Colonic mucosa (tissue), 4 donors: ENCODE measurements around the gene PTGR1. TPM values are rescaled to one million over a fixed set of nuclear protein-coding genes. Genes with fewer than 3 reads are reported as not detected.

Source experiments
- DNase-seq: peaks from one replicate; pipeline ENCODE4 v3.0.0-alpha.2; 2020
- H3K27ac ChIP-seq: fragments of 200-600 bp; one replicate; pipeline ENCODE4 v1.8.0; 2021
- H3K27me3 ChIP-seq: fragments of 200-600 bp; one replicate; pipeline ENCODE4 v1.8.0; 2021
- H3K36me3 ChIP-seq: fragments of 200-600 bp; one replicate; pipeline ENCODE4 v1.8.0; 2021
- H3K4me1 ChIP-seq: fragments of 200-600 bp; one replicate; pipeline ENCODE4 v1.8.0; 2021; ENCODE audit warnings: mild to moderate bottlenecking
- H3K4me3 ChIP-seq: fragments of 200-600 bp; one replicate; pipeline ENCODE4 v1.8.0; 2021
- H3K9ac ChIP-seq, 2 donors: one replicate each; pipeline ENCODE4 v1.7.0; 2013; ENCODE audit warnings: control low read depth in 2 of 2, low read depth in 2 of 2, low read length in 2 of 2
- H3K9me3 ChIP-seq: fragments of 200-600 bp; one replicate; pipeline ENCODE4 v1.8.0; 2021
- intact Hi-C: fragments of 100-400 bp; cut with DNase I; formaldehyde crosslinking; loops from one replicate; pipeline ENCODE4 v1.14.1; 2022
- total RNA-seq, 2 donors: library from RNA; stranded (reverse); fragmentation: NEBNext Ultra II Directional in 1 of 2; extraction: Animal tissue kit (Norgen Biotek cat#: 25700) in 1 of 2; gene quantifications; one replicate each; pipeline ENCODE4 v1.2.1, GENCODE V29; 2021
- TF ChIP-seq, protein P1 (sequence below): fragments of 200-600 bp; IDR thresholded peaks from one replicate; pipeline ENCODE4 v1.8.0; 2022; ENCODE audit warnings: antibody characterized with exemption, mild to moderate bottlenecking
- donor health status: healthy.
- donor health status: DM: no; HTN: no; CAD: no.
- donor health status: DM: no; HTN: no; CAD: no.

PTGR1 gene
- total RNA-seq, 2 donors from 2014 or later, result 55.6 to 85.3 TPM

DNA sequence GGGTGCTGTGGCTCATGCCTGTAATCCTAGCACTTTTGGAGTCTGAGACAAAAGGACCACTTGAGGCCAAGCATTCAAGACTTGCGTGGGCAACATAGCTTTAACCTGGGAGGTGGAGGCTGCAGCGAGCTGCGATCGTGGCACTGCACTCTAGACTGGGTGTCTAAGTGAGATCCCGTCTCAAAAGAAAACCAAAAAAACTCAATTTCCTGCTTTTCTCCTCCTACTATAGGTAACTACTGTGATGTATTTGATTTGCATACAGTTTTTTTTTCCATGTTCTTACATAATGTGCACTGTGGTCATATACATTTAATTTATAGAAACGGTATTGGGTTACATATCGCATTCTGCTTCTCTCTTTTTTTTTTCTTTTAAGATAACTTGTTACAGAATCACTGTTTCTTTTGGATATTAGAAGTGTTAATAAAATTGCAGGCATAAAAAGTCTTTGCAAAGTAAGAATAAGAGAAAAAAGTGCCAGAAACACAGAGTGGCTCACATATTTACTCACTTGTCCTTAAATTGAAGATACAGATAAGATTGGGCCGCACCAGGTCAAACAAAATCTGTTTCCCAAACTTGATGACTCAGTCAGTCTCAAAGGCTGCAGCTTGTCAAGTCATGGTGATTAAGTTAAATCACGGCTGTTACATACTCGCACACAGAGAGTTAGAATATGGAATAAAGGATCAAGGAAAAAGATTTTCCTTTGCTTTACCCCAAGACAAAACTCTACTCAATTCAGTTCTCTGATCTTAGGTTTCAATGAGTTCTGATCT, 2.0 kb upstream of the PTGR1 start:
- intact Hi-C loops, result no loop called here
- H3K4me1 ChIP-seq, result no peaks in the 10 kb centered on the region
- TF ChIP-seq, protein P1, sequence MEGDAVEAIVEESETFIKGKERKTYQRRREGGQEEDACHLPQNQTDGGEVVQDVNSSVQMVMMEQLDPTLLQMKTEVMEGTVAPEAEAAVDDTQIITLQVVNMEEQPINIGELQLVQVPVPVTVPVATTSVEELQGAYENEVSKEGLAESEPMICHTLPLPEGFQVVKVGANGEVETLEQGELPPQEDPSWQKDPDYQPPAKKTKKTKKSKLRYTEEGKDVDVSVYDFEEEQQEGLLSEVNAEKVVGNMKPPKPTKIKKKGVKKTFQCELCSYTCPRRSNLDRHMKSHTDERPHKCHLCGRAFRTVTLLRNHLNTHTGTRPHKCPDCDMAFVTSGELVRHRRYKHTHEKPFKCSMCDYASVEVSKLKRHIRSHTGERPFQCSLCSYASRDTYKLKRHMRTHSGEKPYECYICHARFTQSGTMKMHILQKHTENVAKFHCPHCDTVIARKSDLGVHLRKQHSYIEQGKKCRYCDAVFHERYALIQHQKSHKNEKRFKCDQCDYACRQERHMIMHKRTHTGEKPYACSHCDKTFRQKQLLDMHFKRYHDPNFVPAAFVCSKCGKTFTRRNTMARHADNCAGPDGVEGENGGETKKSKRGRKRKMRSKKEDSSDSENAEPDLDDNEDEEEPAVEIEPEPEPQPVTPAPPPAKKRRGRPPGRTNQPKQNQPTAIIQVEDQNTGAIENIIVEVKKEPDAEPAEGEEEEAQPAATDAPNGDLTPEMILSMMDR, result no peak
- H3K27ac ChIP-seq, result no peak overlapping the region
- no peak overlapping the region for H3K4me3 ChIP-seq
- no peak for DNase-seq
- H3K9me3 ChIP-seq, result no peaks in the 10 kb centered on the region
- H3K27me3 ChIP-seq, result no peaks in the 10 kb centered on the region
- no peaks in the 10 kb centered on the region for H3K36me3 ChIP-seq
- no peak overlapping the region for H3K9ac ChIP-seq

DNA sequence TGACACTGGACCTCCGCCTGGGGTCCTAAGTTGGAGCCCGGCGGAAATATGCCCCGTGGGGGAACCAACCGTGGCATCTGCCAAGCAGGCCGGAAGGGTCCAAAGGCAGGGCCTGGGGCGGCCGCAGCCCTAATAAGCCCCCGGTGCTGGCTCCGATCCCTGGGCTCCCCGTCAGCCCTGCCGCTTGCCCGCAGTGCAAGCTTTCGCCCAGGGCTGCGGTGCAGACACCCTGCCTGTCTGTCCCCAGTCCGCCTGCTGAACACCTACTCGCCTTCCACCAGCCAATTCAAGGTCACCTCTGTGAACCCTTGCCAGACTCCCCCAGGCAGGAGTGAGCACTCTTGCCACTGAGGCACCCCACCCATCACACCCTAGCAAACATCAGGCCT, 502 bp upstream of the PTGR1 start:
- Histone ChIP-seq H3K9ac (peak overlapping the region; percentile 71 to 91), H3K4me3 (peak overlapping the region; percentile 63), H3K4me1 (no peaks in the 10 kb centered on the region), H3K27me3 (no peaks in the 10 kb centered on the region), H3K9me3 (no peaks in the 10 kb centered on the region), H3K36me3 (no peaks in the 10 kb centered on the region), H3K27ac (peak overlapping the region; percentile 81)
- intact Hi-C loops, result loop anchor here (5.0 kb wide), 1 partner anchor 92 kb away; no protein-coding TSS in a partner anchor
- DNase-seq, result no peak
- TF ChIP-seq, protein P1, result no peak

DNA sequence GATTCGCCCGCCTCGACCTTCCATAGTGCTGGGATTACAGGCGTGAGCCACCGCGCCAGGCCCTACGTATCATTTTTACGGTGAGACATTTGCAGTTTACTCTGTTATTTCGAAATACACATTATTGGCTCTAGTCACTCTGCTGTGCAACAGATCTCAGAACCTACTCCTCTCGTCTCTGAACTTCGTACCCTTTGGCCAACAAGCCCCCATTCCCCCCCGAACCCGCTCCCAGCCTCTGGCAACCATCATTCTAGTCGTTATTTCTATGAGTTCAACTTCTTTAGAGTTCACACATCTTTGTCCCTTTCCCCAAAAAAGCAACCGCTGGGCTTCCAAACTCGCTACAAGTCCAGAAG, 735 bp downstream of the PTGR1 start:
- H3K9me3 ChIP-seq, result no peaks in the 10 kb centered on the region
- H3K9ac ChIP-seq, result peak overlapping the region; percentile 71 to 91
- H3K27ac ChIP-seq, result peak overlapping the region; percentile 81
- intact Hi-C loops, result loop anchor here (5.0 kb wide), 1 partner anchor 94 kb away; no protein-coding TSS in a partner anchor
- TF ChIP-seq, protein P1, result no peak
- H3K27me3 ChIP-seq, result no peaks in the 10 kb centered on the region
- no peaks in the 10 kb centered on the region for H3K36me3 ChIP-seq
- no peaks in the 10 kb centered on the region for H3K4me1 ChIP-seq
- DNase-seq, result peak; percentile 59
- peak overlapping the region; percentile 63 for H3K4me3 ChIP-seq

DNA sequence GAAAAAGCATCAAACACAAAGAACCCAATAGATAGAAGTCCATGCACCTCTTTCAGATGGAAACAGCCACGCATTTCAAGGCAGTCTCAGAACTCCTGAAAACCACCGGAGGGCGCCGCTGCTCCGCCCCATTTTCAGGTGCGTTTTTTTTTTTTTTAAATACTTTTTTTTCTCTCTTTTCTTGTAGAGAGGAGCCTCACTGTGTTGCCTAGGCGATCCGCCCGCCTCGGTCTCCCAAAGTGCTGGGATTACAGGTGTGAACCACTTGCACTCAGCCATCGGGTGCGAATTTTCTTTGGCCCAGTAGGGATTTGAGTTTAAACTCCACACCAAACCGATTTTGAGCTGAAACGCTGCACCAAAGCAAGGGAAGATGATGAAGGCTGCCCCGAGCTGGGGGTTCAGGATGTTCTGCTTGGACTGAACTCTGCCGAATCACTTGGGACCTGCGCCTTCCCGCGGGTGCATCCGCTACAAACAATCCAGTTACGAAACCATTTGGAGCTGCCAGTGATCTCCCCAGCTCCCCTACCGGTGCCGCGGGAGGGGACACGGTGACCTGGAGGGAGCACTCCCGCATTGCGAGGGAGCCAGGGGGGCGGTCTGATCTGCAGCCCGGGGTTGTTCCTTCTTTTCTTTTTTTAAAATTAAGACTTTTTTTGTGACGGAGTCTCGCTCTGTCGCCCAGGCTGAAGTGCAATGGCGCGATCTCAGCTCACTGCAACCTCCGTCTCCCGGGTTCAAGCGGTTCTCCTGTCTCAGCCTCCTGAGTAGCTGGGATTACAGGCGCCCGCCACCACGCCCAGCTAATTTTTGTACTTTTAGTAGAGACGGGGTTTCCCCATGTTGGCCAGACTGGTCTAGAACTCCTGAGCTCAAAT, 1.4 kb downstream of the PTGR1 start:
- intact Hi-C loops, result loop anchor here (5.0 kb wide), 1 partner anchor 94 kb away; no protein-coding TSS in a partner anchor
- peak; percentile 76 for DNase-seq
- Histone ChIP-seq H3K9ac (peak overlapping the region; percentile 66 to 91), H3K4me3 (peak overlapping the region; percentile 63), H3K27me3 (no peaks in the 10 kb centered on the region), H3K9me3 (no peaks in the 10 kb centered on the region), H3K4me1 (no peaks in the 10 kb centered on the region), H3K36me3 (no peaks in the 10 kb centered on the region), H3K27ac (peak overlapping the region; percentile 81)
- TF ChIP-seq, protein P1, result peak; percentile 76

DNA sequence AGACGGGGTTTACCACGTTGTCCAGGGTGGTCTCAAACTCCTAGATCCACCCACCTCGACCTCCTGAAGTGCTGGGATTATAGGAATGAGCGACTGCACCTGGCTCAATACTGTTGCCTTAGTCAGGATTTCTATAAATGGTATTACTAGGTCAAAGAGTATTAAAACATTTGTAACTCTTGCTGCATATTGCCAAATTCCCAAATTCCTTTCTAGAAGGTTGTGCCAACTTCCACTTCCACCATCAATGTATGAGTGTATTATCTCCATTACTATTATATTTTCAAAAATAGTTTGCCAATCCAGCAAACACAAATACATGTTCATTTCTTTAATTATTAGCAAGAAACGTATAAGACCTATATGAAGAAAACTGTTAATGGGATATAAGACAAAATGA, 10.6 kb downstream of the PTGR1 start:
- H3K27ac ChIP-seq, result no peak overlapping the region
- intact Hi-C loops, result no loop called here
- no peaks in the 10 kb centered on the region for H3K36me3 ChIP-seq
- no peak overlapping the region for H3K9ac ChIP-seq
- H3K4me3 ChIP-seq, result no peak overlapping the region
- TF ChIP-seq, protein P1, result no peak
- no peaks in the 10 kb centered on the region for H3K9me3 ChIP-seq
- no peaks in the 10 kb centered on the region for H3K4me1 ChIP-seq
- H3K27me3 ChIP-seq, result no peaks in the 10 kb centered on the region
- DNase-seq, result no peak
